ENCODE results near the gene ASB2. TPM values are rescaled to one million over a fixed set of nuclear protein-coding genes. Genes with fewer than 3 reads are reported as not detected.

The ASB2 gene
- polyA plus RNA-seq, 1 of the 3 experiments (the other 2 are of a cell fraction): 0.15 TPM

DNA sequence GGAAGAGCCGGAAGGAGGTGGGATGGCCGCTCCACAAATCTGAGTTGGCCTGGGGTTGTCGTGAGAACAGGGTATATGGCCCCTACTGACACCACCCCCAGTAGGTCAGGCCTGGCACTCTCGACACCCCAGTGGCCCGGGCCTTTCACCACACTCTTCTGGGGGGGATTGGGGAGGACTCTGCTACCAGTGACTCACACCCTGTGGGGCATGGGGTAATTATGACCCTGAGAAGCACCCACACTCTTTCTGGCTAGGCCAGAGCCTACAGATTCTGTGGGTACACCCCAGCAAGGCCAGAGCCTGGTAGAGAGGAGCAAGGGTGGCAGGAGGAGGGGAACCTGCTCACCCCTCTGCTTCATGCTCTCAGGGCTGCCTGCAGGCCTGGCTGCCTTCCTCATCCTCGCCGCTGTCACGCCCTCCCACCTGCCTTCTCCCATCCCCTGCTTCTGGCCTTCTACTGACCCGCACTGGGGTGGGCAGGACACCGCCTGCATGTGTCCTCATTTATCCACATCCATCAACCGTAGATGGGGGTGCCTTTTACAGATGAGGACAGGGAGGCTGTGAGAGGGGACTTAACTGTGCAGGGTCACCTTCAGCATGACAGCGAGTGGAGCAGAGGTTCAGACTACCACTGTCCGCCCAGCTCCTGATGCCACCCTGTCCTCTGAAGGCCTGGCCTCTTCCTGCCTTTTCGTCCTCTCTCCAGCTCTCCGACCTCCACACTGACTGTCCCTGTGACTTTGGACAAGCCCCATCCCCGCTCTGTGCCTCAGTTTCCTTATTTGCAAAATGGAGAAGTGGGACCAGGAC lies 18.4 kb downstream of the ASB2 start:
- ChIA-PET POLR2A (no interaction called here), CTCF (interaction anchor here (0.6 to 5.2 kb wide), 2 partner anchors 14 to 18 kb away, joined by 3 to 28 read pairs; no protein-coding TSS in a partner anchor)
- Histone ChIP-seq H3K9me2 (no peaks in the 10 kb centered on the region), H3F3A (replicated peaks; ENCODE audit: insufficient read depth) (peaks cover 14% of the 10 kb centered on the region), H3K36me3 (replicated peaks in 1 of 2; ENCODE audit: control insufficient read depth in 1 of 2, insufficient read depth in 2 of 2, low read length in 1 of 2) (no peaks in the 10 kb centered on the region), H3K4me3 (ENCODE audit: low read depth in 2 of 2, low read length in 1 of 2) (no peak overlapping the region), H3K79me2 (ENCODE audit: insufficient read depth) (no peaks in the 10 kb centered on the region), H3K9ac (no peak overlapping the region), H3K27me3 (ENCODE audit: insufficient read depth) (no peaks in the 10 kb centered on the region), H3K9me3 (no peaks in the 10 kb centered on the region), H3K4me1 (ENCODE audit: control insufficient read depth in 1 of 2, insufficient read depth in 2 of 2, low read depth in 1 of 2, low read length in 1 of 2) (peaks cover 3 to 16% of the 10 kb centered on the region in 2 experiments; a peak in 2 of 4 replicates), H3K4me2 (no peak overlapping the region), H4K20me1 (ENCODE audit: insufficient read depth) (no peaks in the 10 kb centered on the region), H3K27ac (ENCODE audit: low read depth in 2 of 2, low read length in 1 of 2) (no peak overlapping the region), H2AFZ (ENCODE audit: low read depth) (no peak overlapping the region)
- no peak for TF ChIP-seq NRF1 (IDR thresholded peaks at IDR 0.05; ENCODE audit: low read depth, low read length)
- TF ChIP-seq RFX5 (IDR thresholded peaks at IDR 0.05; ENCODE audit: low read length): no peak
- no peak for DNase-seq
- 98% methylated on average over 13 of the region's 16 CpGs for WGBS (ENCODE audit: low lambda C conversion rate)

DNA sequence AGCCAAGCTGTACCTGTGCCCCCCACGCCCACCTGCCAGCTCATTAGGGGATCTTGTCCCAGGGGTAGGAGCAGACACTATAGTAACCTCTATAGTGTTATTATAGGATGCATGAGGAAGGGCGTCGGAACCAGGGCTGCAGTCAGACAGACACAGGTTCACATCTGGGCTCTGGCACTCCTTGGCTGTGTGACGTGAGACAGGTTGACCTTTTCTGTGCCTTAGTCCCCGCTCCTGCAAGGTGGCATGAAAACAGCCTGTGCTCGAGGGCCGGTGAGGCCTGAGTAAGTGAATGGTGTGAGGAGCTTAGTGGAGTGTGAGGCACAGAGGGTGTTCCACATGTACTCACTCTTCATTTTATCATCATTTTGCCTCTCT lies 19.0 kb downstream of the ASB2 start:
- Histone ChIP-seq H3K4me1 (ENCODE audit: control insufficient read depth in 1 of 2, insufficient read depth in 2 of 2, low read depth in 1 of 2, low read length in 1 of 2) (peaks cover 3 to 16% of the 10 kb centered on the region in 2 experiments; a peak in 2 of 4 replicates), H2AFZ (ENCODE audit: low read depth) (no peak overlapping the region), H3K9ac (no peak overlapping the region), H3K4me2 (no peak overlapping the region), H3K9me3 (no peaks in the 10 kb centered on the region), H3K9me2 (no peaks in the 10 kb centered on the region), H3K4me3 (ENCODE audit: low read depth in 2 of 2, low read length in 1 of 2) (no peak overlapping the region), H4K20me1 (ENCODE audit: insufficient read depth) (no peaks in the 10 kb centered on the region), H3K27ac (ENCODE audit: low read depth in 2 of 2, low read length in 1 of 2) (no peak overlapping the region), H3K36me3 (replicated peaks in 1 of 2; ENCODE audit: control insufficient read depth in 1 of 2, insufficient read depth in 2 of 2, low read length in 1 of 2) (no peaks in the 10 kb centered on the region), H3F3A (replicated peaks; ENCODE audit: insufficient read depth) (peaks cover 14% of the 10 kb centered on the region), H3K79me2 (ENCODE audit: insufficient read depth) (no peaks in the 10 kb centered on the region), H3K27me3 (ENCODE audit: insufficient read depth) (no peaks in the 10 kb centered on the region)
- no peak for DNase-seq
- TF ChIP-seq FOXJ3 (CRISPR knock-in tag; IDR thresholded peaks at IDR 0.05) (no peak), NRF1 (IDR thresholded peaks at IDR 0.05; ENCODE audit: low read depth, low read length) (no peak), EP300 (IDR thresholded peaks at IDR 0.05; ENCODE audit: borderline replicate concordance in 1 of 2, low read depth in 1 of 2, low read length in 1 of 2) (no peak), FOXM1 (IDR thresholded peaks at IDR 0.05; ENCODE audit: low read depth) (no peak), RXRA (IDR thresholded peaks at IDR 0.05; ENCODE audit: borderline replicate concordance, low read depth) (no peak), NFIC (IDR thresholded peaks at IDR 0.05; ENCODE audit: borderline replicate concordance) (no peak), YY1 (IDR thresholded peaks at IDR 0.05; ENCODE audit: low read depth) (no peak), RCOR1 (IDR thresholded peaks at IDR 0.05; ENCODE audit: low read length) (no peak), POLR2AphosphoS5 (IDR thresholded peaks at IDR 0.05; ENCODE audit: low read depth, low read length) (no peak), EZH2phosphoT487 (IDR thresholded peaks at IDR 0.05; ENCODE audit: borderline replicate concordance, low read depth) (no peak), SMC3 (IDR thresholded peaks at IDR 0.05; ENCODE audit: low read depth, low read length) (no peak), TCF12 (IDR thresholded peaks at IDR 0.05) (no peak), GATA2 (CRISPR knock-in tag; IDR thresholded peaks at IDR 0.05) (no peak), TAF1 (IDR thresholded peaks at IDR 0.05; ENCODE audit: borderline replicate concordance, low read depth, low read length) (no peak), SIN3A (IDR thresholded peaks at IDR 0.05; ENCODE audit: borderline replicate concordance, low read depth, low read length) (no peak)
- TF ChIP-seq, protein P1, sequence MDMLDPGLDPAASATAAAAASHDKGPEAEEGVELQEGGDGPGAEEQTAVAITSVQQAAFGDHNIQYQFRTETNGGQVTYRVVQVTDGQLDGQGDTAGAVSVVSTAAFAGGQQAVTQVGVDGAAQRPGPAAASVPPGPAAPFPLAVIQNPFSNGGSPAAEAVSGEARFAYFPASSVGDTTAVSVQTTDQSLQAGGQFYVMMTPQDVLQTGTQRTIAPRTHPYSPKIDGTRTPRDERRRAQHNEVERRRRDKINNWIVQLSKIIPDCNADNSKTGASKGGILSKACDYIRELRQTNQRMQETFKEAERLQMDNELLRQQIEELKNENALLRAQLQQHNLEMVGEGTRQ (IDR thresholded peaks at IDR 0.05; ENCODE audit: borderline replicate concordance, low read depth, low read length): no peak
- TF ChIP-seq, protein P2, sequence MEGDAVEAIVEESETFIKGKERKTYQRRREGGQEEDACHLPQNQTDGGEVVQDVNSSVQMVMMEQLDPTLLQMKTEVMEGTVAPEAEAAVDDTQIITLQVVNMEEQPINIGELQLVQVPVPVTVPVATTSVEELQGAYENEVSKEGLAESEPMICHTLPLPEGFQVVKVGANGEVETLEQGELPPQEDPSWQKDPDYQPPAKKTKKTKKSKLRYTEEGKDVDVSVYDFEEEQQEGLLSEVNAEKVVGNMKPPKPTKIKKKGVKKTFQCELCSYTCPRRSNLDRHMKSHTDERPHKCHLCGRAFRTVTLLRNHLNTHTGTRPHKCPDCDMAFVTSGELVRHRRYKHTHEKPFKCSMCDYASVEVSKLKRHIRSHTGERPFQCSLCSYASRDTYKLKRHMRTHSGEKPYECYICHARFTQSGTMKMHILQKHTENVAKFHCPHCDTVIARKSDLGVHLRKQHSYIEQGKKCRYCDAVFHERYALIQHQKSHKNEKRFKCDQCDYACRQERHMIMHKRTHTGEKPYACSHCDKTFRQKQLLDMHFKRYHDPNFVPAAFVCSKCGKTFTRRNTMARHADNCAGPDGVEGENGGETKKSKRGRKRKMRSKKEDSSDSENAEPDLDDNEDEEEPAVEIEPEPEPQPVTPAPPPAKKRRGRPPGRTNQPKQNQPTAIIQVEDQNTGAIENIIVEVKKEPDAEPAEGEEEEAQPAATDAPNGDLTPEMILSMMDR (IDR thresholded peaks at IDR 0.05): no peak
- TF ChIP-seq, protein P3, sequence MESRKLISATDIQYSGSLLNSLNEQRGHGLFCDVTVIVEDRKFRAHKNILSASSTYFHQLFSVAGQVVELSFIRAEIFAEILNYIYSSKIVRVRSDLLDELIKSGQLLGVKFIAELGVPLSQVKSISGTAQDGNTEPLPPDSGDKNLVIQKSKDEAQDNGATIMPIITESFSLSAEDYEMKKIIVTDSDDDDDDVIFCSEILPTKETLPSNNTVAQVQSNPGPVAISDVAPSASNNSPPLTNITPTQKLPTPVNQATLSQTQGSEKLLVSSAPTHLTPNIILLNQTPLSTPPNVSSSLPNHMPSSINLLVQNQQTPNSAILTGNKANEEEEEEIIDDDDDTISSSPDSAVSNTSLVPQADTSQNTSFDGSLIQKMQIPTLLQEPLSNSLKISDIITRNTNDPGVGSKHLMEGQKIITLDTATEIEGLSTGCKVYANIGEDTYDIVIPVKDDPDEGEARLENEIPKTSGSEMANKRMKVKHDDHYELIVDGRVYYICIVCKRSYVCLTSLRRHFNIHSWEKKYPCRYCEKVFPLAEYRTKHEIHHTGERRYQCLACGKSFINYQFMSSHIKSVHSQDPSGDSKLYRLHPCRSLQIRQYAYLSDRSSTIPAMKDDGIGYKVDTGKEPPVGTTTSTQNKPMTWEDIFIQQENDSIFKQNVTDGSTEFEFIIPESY (IDR thresholded peaks at IDR 0.05; ENCODE audit: borderline replicate concordance, low read depth): no peak
- TF ChIP-seq, protein P4, sequence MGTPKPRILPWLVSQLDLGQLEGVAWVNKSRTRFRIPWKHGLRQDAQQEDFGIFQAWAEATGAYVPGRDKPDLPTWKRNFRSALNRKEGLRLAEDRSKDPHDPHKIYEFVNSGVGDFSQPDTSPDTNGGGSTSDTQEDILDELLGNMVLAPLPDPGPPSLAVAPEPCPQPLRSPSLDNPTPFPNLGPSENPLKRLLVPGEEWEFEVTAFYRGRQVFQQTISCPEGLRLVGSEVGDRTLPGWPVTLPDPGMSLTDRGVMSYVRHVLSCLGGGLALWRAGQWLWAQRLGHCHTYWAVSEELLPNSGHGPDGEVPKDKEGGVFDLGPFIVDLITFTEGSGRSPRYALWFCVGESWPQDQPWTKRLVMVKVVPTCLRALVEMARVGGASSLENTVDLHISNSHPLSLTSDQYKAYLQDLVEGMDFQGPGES (IDR thresholded peaks at IDR 0.05; ENCODE audit: low read depth, low read length): no peak
- POLR2A ChIA-PET: no interaction called here
- WGBS (ENCODE audit: low lambda C conversion rate): 88% methylated on average over 6 of the region's 7 CpGs
- CTCF ChIA-PET: interaction anchor here (0.6 to 5.2 kb wide), 3 partner anchors 15 to 21 kb away, joined by 3 to 28 read pairs (median 3); no protein-coding TSS in a partner anchor

Data from SK-N-SH (cell line).